Measurements from ENCODE around the gene PARVA.

DNA sequence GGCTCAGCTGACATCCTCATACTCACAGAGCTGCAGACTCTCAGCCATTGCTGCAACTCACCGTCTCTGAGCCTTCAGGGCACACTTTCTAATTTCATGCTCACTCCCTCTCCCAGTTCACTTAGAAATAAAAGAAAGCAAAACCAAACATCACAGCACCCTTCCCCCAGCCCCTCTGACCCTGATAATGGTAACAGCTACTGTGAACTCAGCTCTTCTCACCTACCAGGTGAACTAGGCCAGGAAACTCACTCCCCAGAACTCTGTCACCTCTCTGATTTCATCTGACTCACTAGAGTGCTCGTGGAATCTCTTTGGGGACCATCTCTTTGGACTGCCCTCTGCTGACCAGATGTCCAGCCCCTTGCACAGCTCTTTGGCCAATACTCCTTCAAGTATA, 14.5 kb upstream of the PARVA start:
- TF ChIP-seq CTCF (IDR thresholded peaks at IDR 0.05), result no peak
- TF ChIP-seq EP300 (IDR thresholded peaks at IDR 0.05), result no peak
- no peak for TF ChIP-seq POLR2A (IDR thresholded peaks at IDR 0.05)
- no peak for TF ChIP-seq POLR2AphosphoS5 (IDR thresholded peaks at IDR 0.05)

Measured in gastroesophageal sphincter (tissue), 3 donors.